Stimulated activated CD4-positive, alpha-beta T cell treated with anti-CD3 and anti-CD28 coated beads, Interleukin-12 subunit alpha, Interleukin-12 subunit beta, amount 100 ng/mL, for 48 hours (primary cell): Measurements from ENCODE around the gene RPS6KA1.
"Not testable (repeated sequence)": the region's sequence is repeated elsewhere in the genome, so short reads cannot be mapped to it uniquely, and the experiment has no call there.

Source experiments
- DNase-seq, 3 donors: peaks; one replicate each; pipeline ENCODE4 v3.0.0-alpha.2; 2020; ENCODE audit warnings: low read depth in 2 of 3, low spot score in 1 of 3

The RPS6KA1 gene

GRCh38 chr1:26593385-26593784 lies 63.8 kb downstream of the RPS6KA1 start:
- DNase-seq = no peak

GRCh38 chr1:26594593-26594992 lies 65.0 kb downstream of the RPS6KA1 start:
- DNase-seq = not testable (repeated sequence)

GRCh38 chr1:26597629-26598039 lies 68.1 kb downstream of the RPS6KA1 start:
- no peak for DNase-seq

GRCh38 chr1:26598890-26599289 lies 69.3 kb downstream of the RPS6KA1 start:
- no peak for DNase-seq

GRCh38 chr1:26602378-26602959 lies 72.9 kb downstream of the RPS6KA1 start:
- peak in 1 of 3 donors; percentile 76 for DNase-seq

- no peak for DNase-seq
Observed at GRCh38 chr1:26603856-26604255, 74.3 kb downstream of the RPS6KA1 start.

- no peak for DNase-seq
Observed at GRCh38 chr1:26607186-26607585, 77.6 kb downstream of the RPS6KA1 start.

GRCh38 chr1:26608895-26609294 lies 79.3 kb downstream of the RPS6KA1 start:
- no peak for DNase-seq

- DNase-seq = no peak
Observed at GRCh38 chr1:26610781-26611180, 81.2 kb downstream of the RPS6KA1 start.

GRCh38 chr1:26612627-26613026 lies 83.1 kb downstream of the RPS6KA1 start:
- DNase-seq = not testable (repeated sequence)

- no peak for DNase-seq
Observed at GRCh38 chr1:26614655-26615411, 85.3 kb downstream of the RPS6KA1 start.

- DNase-seq = no peak
Observed at GRCh38 chr1:26616881-26617280, 87.3 kb downstream of the RPS6KA1 start.

GRCh38 chr1:26618561-26618960 lies 89.0 kb downstream of the RPS6KA1 start:
- no peak for DNase-seq
